DND-41 (cell line): Measurements from ENCODE around the gene DIDO1.

Source experiments
- EZH2 ChIP-seq: IDR thresholded peaks from 3 replicates; pipeline ENCODE4 v1.6.1; 2012; ENCODE audit warnings: borderline replicate concordance, low read depth, mild to moderate bottlenecking, moderate library complexity, low read length, inconsistent platforms; ENCODE audit not compliant: severe bottlenecking
- TF ChIP-seq, protein P1 (sequence below): IDR thresholded peaks from 2 replicates; pipeline ENCODE4 v1.5.1; 2012; ENCODE audit warnings: borderline replicate concordance, low read length, moderate library complexity, mild to moderate bottlenecking; ENCODE audit not compliant: poor library complexity, severe bottlenecking; ENCODE audit errors: extremely low read depth

DNA sequence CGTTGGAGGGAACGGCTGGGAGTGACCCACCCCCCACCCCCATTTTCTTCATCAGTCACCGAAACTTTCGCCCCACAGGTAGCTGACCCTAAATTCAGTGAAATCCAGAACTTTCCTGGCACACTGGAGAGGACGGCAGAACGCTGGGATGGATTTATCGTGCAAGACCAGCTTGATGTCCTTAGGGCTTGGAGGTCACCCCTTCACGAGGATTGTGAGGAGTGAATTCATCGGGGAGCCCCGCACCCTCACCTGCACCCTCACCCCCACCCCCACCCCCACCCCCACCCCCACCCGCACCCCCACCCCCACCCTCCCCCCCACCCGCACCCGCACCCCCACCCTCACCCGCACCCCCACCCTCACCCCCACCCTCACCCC is 51.4 kb downstream of the DIDO1 start:
- TF ChIP-seq, protein P1, sequence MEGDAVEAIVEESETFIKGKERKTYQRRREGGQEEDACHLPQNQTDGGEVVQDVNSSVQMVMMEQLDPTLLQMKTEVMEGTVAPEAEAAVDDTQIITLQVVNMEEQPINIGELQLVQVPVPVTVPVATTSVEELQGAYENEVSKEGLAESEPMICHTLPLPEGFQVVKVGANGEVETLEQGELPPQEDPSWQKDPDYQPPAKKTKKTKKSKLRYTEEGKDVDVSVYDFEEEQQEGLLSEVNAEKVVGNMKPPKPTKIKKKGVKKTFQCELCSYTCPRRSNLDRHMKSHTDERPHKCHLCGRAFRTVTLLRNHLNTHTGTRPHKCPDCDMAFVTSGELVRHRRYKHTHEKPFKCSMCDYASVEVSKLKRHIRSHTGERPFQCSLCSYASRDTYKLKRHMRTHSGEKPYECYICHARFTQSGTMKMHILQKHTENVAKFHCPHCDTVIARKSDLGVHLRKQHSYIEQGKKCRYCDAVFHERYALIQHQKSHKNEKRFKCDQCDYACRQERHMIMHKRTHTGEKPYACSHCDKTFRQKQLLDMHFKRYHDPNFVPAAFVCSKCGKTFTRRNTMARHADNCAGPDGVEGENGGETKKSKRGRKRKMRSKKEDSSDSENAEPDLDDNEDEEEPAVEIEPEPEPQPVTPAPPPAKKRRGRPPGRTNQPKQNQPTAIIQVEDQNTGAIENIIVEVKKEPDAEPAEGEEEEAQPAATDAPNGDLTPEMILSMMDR, result no peak
- TF ChIP-seq EZH2, result no peak
